HepG2 (cell line): ENCODE results near the gene ANKRD40. TPM values are rescaled to one million over a fixed set of nuclear protein-coding genes. Genes with fewer than 3 reads are reported as not detected.

ENCODE experiments used
- AGO1 ChIP-seq: fragments of 200-400 bp; formaldehyde crosslinking; IDR thresholded peaks from 2 replicates; pipeline ENCODE4 v1.6.1; 2017; ENCODE audit warnings: mild to moderate bottlenecking, low read depth, low read length, moderate library complexity; ENCODE audit not compliant: poor library complexity, severe bottlenecking
- ATF7-NPFF ChIP-seq: sonication (generic); formaldehyde crosslinking; IDR thresholded peaks from 2 replicates; pipeline ENCODE4 v1.8.1; 2023; ENCODE audit warnings: mild to moderate bottlenecking, low read depth, missing genetic modification reagents, moderate library complexity
- ELF4 ChIP-seq: sonication (generic); formaldehyde crosslinking; IDR thresholded peaks from 2 replicates; pipeline ENCODE4 v1.5.0; 2020; ENCODE audit warnings: missing genetic modification reagents, mild to moderate bottlenecking, moderate library complexity, borderline replicate concordance
- HNF4G ChIP-seq, 2 experiments: sonication (generic) in 1 of 2; formaldehyde crosslinking in 1 of 2; IDR thresholded peaks; 2 replicates each; pipeline versions ENCODE4 v1.4.0 to v1.6.1; 2011 to 2020; ENCODE audit warnings: borderline replicate concordance in 2 of 2, low read depth in 2 of 2, mild to moderate bottlenecking in 2 of 2, low read length in 1 of 2, missing genetic modification reagents in 1 of 2, moderate library complexity in 1 of 2
- JUN ChIP-seq: sonication (generic); formaldehyde crosslinking; IDR thresholded peaks from 2 replicates; pipeline ENCODE4 v1.4.0; 2020; ENCODE audit warnings: mild to moderate bottlenecking, missing genetic modification reagents
- KLF12 ChIP-seq: sonication (generic); formaldehyde crosslinking; IDR thresholded peaks from 2 replicates; pipeline ENCODE4 v1.4.0; 2020; ENCODE audit warnings: missing genetic modification reagents, borderline replicate concordance
- MBD4 ChIP-seq: IDR thresholded peaks from 2 replicates; pipeline ENCODE4 v1.6.1; 2012; ENCODE audit warnings: low read length, inconsistent platforms, borderline replicate concordance
- NR1H2 ChIP-seq: sonication (generic); formaldehyde crosslinking; IDR thresholded peaks from 2 replicates; pipeline ENCODE4 v1.8.1; 2022; ENCODE audit warnings: low read depth, missing genetic modification reagents, borderline replicate concordance
- POLR2G ChIP-seq: fragments of 200-400 bp; formaldehyde crosslinking; IDR thresholded peaks from 2 replicates; pipeline ENCODE4 v1.6.1; 2018; ENCODE audit warnings: mild to moderate bottlenecking, low read depth, low read length, moderate library complexity
- SNRNP70 ChIP-seq: fragments of 200-400 bp; formaldehyde crosslinking; IDR thresholded peaks from 2 replicates; pipeline ENCODE4 v1.6.1; 2017; ENCODE audit warnings: mild to moderate bottlenecking, low read depth, low read length, moderate library complexity
- TRIM24 ChIP-seq: sonication (generic); formaldehyde crosslinking; IDR thresholded peaks from 2 replicates; pipeline ENCODE4 v1.8.0; 2022; ENCODE audit warnings: mild to moderate bottlenecking, missing genetic modification reagents
- ZEB1 ChIP-seq: IDR thresholded peaks from 2 replicates; pipeline ENCODE4 v1.6.1; 2012; ENCODE audit warnings: mild to moderate bottlenecking, low read depth, inconsistent platforms; ENCODE audit not compliant: insufficient replicate concordance
- ZFP1 ChIP-seq: IDR thresholded peaks from 2 replicates; pipeline ENCODE4 v1.6.1; 2016
- ZNF17 ChIP-seq: sonication (generic); formaldehyde crosslinking; IDR thresholded peaks from 2 replicates; pipeline ENCODE4 v1.5.0; 2020; ENCODE audit warnings: mild to moderate bottlenecking, missing genetic modification reagents
- ZNF326 ChIP-seq: sonication (generic); formaldehyde crosslinking; IDR thresholded peaks from 2 replicates; pipeline ENCODE4 v1.4.0; 2020; ENCODE audit warnings: missing genetic modification reagents, borderline replicate concordance
- ZNF780A ChIP-seq: sonication (generic); formaldehyde crosslinking; IDR thresholded peaks from 2 replicates; pipeline ENCODE4 v1.8.0; 2022; ENCODE audit warnings: mild to moderate bottlenecking, missing genetic modification reagents, moderate library complexity
- polyA plus RNA-seq, 8 experiments: library from polyadenylated mRNA; depleted of rRNA in 3 of 8; stranded (reverse) in 7 of 8; unstranded in 1 of 8; fragments of >200 nt; fragmentation: Illumina TruSeq in 4 of 8; extraction: Trizol in 4 of 8; gene quantifications; 2 replicates each; pipeline versions ENCODE4 v1.2.1 to v1.2.3, GENCODE V29; 2011 to 2016; ENCODE audit warnings: low read depth in 4 of 8, missing spikeins in 1 of 8, mixed read lengths in 1 of 8; ENCODE audit not compliant: insufficient read depth in 1 of 8
- total RNA-seq, 5 experiments: library from RNA; depleted of rRNA; stranded (reverse); fragments of >200 nt; fragmentation: Illumina TruSeq; extraction: Trizol; gene quantifications; 2 replicates each; pipeline ENCODE4 v1.2.3, GENCODE V29; 2016; ENCODE audit warnings: low read depth in 1 of 5
- TF ChIP-seq, protein P1 (sequence below): sonication (generic); formaldehyde crosslinking; IDR thresholded peaks from 2 replicates; pipeline ENCODE4 v1.4.0; 2020; ENCODE audit warnings: mild to moderate bottlenecking, missing genetic modification reagents, borderline replicate concordance
- TF ChIP-seq, protein P2 (sequence below): sonication (generic); formaldehyde crosslinking; IDR thresholded peaks from 2 replicates; pipeline ENCODE4 v1.8.0; 2022; ENCODE audit warnings: low read depth, missing genetic modification reagents
- TF ChIP-seq, protein P3 (sequence below): sonication (generic); formaldehyde crosslinking; IDR thresholded peaks from 2 replicates; pipeline ENCODE4 v1.4.0; 2020; ENCODE audit warnings: missing genetic modification reagents
- TF ChIP-seq, protein P4 (sequence below): IDR thresholded peaks from 2 replicates; pipeline ENCODE4 v1.6.1; 2018; ENCODE audit warnings: missing genetic modification reagents

ANKRD40 gene
- total and polyA plus RNA-seq, 2 of the 13 experiments (the other 11 are each of a cell fraction or from before 2014, with no cell fraction given), result 35.0 to 46.4 TPM

DNA sequence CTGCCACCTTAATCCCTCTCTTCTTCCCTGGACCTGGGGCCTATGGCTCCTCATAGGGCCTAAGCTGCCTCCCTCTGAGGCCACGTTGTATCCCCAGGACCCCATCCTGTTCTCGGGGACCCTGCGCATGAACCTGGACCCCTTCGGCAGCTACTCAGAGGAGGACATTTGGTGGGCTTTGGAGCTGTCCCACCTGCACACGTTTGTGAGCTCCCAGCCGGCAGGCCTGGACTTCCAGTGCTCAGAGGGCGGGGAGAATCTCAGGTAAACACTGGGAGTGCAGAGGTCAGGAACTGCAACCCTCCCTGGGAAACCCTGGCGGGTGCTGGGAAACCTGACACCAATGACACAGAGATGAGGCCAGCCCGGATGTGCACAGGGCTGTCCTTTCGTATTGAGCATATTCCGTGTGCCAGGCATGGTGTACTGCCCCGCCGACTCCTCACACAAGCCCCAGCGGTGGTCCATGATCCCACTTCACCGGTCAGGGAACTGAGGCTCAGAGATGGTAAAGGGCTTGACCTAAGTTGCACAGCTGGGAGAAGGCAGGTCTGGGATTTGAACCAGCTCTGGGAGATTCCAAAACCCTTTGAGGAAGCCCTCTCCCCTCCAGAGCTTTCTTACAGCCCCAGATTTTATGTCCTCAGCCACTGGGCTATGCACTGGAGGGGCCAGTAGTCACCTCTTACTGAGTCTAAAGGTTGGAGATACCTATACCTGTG, 22.9 kb downstream of the ANKRD40 start (continued):
- TF ChIP-seq, protein P1, sequence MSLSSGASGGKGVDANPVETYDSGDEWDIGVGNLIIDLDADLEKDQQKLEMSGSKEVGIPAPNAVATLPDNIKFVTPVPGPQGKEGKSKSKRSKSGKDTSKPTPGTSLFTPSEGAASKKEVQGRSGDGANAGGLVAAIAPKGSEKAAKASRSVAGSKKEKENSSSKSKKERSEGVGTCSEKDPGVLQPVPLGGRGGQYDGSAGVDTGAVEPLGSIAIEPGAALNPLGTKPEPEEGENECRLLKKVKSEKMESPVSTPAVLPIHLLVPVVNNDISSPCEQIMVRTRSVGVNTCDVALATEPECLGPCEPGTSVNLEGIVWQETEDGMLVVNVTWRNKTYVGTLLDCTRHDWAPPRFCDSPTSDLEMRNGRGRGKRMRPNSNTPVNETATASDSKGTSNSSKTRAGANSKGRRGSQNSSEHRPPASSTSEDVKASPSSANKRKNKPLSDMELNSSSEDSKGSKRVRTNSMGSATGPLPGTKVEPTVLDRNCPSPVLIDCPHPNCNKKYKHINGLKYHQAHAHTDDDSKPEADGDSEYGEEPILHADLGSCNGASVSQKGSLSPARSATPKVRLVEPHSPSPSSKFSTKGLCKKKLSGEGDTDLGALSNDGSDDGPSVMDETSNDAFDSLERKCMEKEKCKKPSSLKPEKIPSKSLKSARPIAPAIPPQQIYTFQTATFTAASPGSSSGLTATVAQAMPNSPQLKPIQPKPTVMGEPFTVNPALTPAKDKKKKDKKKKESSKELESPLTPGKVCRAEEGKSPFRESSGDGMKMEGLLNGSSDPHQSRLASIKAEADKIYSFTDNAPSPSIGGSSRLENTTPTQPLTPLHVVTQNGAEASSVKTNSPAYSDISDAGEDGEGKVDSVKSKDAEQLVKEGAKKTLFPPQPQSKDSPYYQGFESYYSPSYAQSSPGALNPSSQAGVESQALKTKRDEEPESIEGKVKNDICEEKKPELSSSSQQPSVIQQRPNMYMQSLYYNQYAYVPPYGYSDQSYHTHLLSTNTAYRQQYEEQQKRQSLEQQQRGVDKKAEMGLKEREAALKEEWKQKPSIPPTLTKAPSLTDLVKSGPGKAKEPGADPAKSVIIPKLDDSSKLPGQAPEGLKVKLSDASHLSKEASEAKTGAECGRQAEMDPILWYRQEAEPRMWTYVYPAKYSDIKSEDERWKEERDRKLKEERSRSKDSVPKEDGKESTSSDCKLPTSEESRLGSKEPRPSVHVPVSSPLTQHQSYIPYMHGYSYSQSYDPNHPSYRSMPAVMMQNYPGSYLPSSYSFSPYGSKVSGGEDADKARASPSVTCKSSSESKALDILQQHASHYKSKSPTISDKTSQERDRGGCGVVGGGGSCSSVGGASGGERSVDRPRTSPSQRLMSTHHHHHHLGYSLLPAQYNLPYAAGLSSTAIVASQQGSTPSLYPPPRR (CRISPR knock-in tag), result peak; percentile 97
- TF ChIP-seq KLF12 (CRISPR knock-in tag), result peak; percentile 84; the same call in 1 of the 2 replicates
- no peak for TF ChIP-seq SNRNP70
- TF ChIP-seq ZFP1, result peak; percentile 92
- TF ChIP-seq TRIM24, result no peak
- TF ChIP-seq ZEB1, result peak; percentile 94
- TF ChIP-seq JUN (CRISPR knock-in tag), result peak; percentile 94
- TF ChIP-seq, protein P2, sequence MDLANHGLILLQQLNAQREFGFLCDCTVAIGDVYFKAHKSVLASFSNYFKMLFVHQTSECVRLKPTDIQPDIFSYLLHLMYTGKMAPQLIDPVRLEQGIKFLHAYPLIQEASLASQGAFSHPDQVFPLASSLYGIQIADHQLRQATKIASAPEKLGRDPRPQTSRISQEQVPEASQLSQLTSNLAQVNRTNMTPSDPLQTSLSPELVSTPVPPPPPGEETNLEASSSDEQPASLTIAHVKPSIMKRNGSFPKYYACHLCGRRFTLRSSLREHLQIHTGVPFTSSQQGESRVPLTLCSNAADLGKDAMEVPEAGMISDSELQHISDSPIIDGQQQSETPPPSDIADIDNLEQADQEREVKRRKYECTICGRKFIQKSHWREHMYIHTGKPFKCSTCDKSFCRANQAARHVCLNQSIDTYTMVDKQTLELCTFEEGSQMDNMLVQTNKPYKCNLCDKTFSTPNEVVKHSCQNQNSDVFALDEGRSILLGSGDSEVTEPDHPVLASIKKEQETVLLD (CRISPR knock-in tag), result no peak
- TF ChIP-seq AGO1, result no peak
- TF ChIP-seq ZNF326 (CRISPR knock-in tag), result no peak
- peak; percentile 99 for TF ChIP-seq POLR2G
- TF ChIP-seq NR1H2 (CRISPR knock-in tag), result no peak
- peak; percentile 56; the same call in 1 of the 2 replicates for TF ChIP-seq ZNF780A (CRISPR knock-in tag)
- peak; percentile 91; the same call in 1 of the 2 replicates for TF ChIP-seq ELF4
- no peak; the same call in 1 of the 2 replicates for TF ChIP-seq MBD4
- TF ChIP-seq, protein P3, sequence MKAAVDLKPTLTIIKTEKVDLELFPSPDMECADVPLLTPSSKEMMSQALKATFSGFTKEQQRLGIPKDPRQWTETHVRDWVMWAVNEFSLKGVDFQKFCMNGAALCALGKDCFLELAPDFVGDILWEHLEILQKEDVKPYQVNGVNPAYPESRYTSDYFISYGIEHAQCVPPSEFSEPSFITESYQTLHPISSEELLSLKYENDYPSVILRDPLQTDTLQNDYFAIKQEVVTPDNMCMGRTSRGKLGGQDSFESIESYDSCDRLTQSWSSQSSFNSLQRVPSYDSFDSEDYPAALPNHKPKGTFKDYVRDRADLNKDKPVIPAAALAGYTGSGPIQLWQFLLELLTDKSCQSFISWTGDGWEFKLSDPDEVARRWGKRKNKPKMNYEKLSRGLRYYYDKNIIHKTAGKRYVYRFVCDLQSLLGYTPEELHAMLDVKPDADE (CRISPR knock-in tag), result no peak
- TF ChIP-seq ATF7-NPFF (CRISPR knock-in tag), result peak; percentile 90; the same call in 1 of the 2 replicates
- TF ChIP-seq HNF4G (IDR thresholded peaks at IDR 0.05; ENCODE audit: borderline replicate concordance, low read depth, low read length), result peak; percentile 95
- peak; percentile 96 for TF ChIP-seq HNF4G (CRISPR knock-in tag; IDR thresholded peaks at IDR 0.05; ENCODE audit: borderline replicate concordance, low read depth)
- TF ChIP-seq ZNF17 (CRISPR knock-in tag), result no peak
- TF ChIP-seq, protein P4, sequence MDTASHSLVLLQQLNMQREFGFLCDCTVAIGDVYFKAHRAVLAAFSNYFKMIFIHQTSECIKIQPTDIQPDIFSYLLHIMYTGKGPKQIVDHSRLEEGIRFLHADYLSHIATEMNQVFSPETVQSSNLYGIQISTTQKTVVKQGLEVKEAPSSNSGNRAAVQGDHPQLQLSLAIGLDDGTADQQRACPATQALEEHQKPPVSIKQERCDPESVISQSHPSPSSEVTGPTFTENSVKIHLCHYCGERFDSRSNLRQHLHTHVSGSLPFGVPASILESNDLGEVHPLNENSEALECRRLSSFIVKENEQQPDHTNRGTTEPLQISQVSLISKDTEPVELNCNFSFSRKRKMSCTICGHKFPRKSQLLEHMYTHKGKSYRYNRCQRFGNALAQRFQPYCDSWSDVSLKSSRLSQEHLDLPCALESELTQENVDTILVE (CRISPR knock-in tag), result peak; percentile 88
